Motor neuron (in vitro differentiated cells): ENCODE results near the gene MANSC1. TPM values are rescaled to one million over a fixed set of nuclear protein-coding genes. Genes with fewer than 3 reads are reported as not detected.

Experiments
- ATAC-seq, 8 experiments: fragments of 200-7000 bp; cut with Tn5 transposase; replicated peaks in 6 of 8; 2 replicates each; pipeline ENCODE4 v1.8.0; 2021; ENCODE audit warnings: mild to moderate bottlenecking in 8 of 8, moderate library complexity in 8 of 8
- H3K27ac ChIP-seq, 2 donors: fragments of 250-450 bp; sonication (Bioruptor Pico); 2 replicates each; pipeline ENCODE4 v1.9.0; 2021; ENCODE audit warnings: antibody characterized with exemption in 2 of 2, mild to moderate bottlenecking in 2 of 2, moderate library complexity in 1 of 2
- H3K4me1 ChIP-seq, 2 donors: fragments of 250-450 bp; sonication (Bioruptor Pico); replicated peaks in 1 of 2; 2 replicates each; pipeline ENCODE4 v1.6.1; 2021; ENCODE audit warnings: antibody characterized with exemption in 2 of 2, mild to moderate bottlenecking in 2 of 2, moderate library complexity in 1 of 2
- H3K4me3 ChIP-seq, 5 donors: fragments of 250-450 bp; sonication (Bioruptor Pico); 2 replicates each; pipeline ENCODE4 v1.9.0; 2021; ENCODE audit warnings: antibody characterized with exemption in 5 of 5, mild to moderate bottlenecking in 5 of 5, moderate library complexity in 4 of 5
- WGBS, 10 experiments: fragments of 450-650 bp; shearing (Covaris generic); methylation state at CpG; one replicate each; pipeline ENCODE4 v1.0.0; 2022; 5-methylcytosine and 5-hydroxymethylcytosine counted together
- in situ Hi-C, 9 experiments: fragments of 400-800 bp; cut with MboI; loops; one replicate each; pipeline ENCODE4 v1.15.0; 2021; ENCODE audit warnings: low sequenced_read_pairs in 9 of 9, low pct_unique_long_range_greater_than_20kb in 2 of 9; ENCODE audit not compliant: unreplicated experiment in 9 of 9
- total RNA-seq, 8 experiments: library from RNA; unstranded; fragments of 300-600 nt; gene quantifications; 2 replicates each; pipeline versions ENCODE4 v1.2.3 to v1.2.4, GENCODE V29; 2022

The MANSC1 gene
- total RNA-seq, 8 experiments from 2014 or later: 3.1 to 24.0 (median 6.3) TPM

- H3K4me1 ChIP-seq: peaks cover 7 to 11% of the 10 kb centered on the region in 2 donors
- in situ Hi-C loops: loop anchor here in 3 of 9 experiments (25.0 kb wide), 4 partner anchors 181 to 331 kb away; partner anchors contain the start of genes CDKN1B (in 1 of the 3), DUSP16 (in 1 of the 3) and GPR19 (in 1 of the 3)
- no peak for ATAC-seq
- no peak overlapping the region for H3K27ac ChIP-seq
- 81 to 100% (median 94%) methylated on average over 1 to 6 of the region's 6 CpGs for WGBS, 10 experiments
- H3K4me3 ChIP-seq: no peak overlapping the region
These were observed 31.0 kb upstream of the MANSC1 start for GRCh38 chr12:12380949-12381593.

- Histone ChIP-seq H3K27ac (no peak overlapping the region), H3K4me1 (peaks cover 3 to 7% of the 10 kb centered on the region in 2 donors), H3K4me3 (no peak overlapping the region)
- in situ Hi-C loops: loop anchor here in 6 of 9 experiments (10.0 to 25.0 kb wide), 5 partner anchors 182 to 332 kb away; partner anchors contain the start of genes CDKN1B (in 1 of the 6), DUSP16 (in 1 of the 6) and GPR19 (in 1 of the 6)
- peak in 2 of 8 experiments; percentile 64 to 66 for ATAC-seq
- WGBS, 10 experiments: 25 to 96% (median 88%) methylated on average over 1 to 4 of the region's 4 CpGs; no CpG with 5 or more reads in 1 of the 10 experiments
These were observed 30.0 kb upstream of the MANSC1 start for GRCh38 chr12:12379831-12380730.

GRCh38 chr12:12378616-12379015 lies 28.6 kb upstream of the MANSC1 start:
- Histone ChIP-seq H3K4me3 (no peak overlapping the region), H3K27ac (no peak overlapping the region), H3K4me1 (peaks cover 0 to 2% of the 10 kb centered on the region in 2 donors)
- in situ Hi-C loops: loop anchor here in 6 of 9 experiments (10.0 to 25.0 kb wide), 5 partner anchors 184 to 334 kb away; partner anchors contain the start of genes CDKN1B (in 1 of the 6), DUSP16 (in 1 of the 6) and GPR19 (in 1 of the 6)
- 64 to 100% (median 87%) methylated on average over 1 to 2 of the region's 2 CpGs; no CpG with 5 or more reads in 2 of the 10 experiments for WGBS, 10 experiments
- ATAC-seq: peak in 2 of 8 experiments; percentile 24 to 36

- in situ Hi-C loops: loop anchor here in 6 of 9 experiments (10.0 to 25.0 kb wide), 5 partner anchors 185 to 335 kb away; partner anchors contain the start of genes CDKN1B (in 1 of the 6), DUSP16 (in 1 of the 6) and GPR19 (in 1 of the 6)
- 51 to 100% (median 71%) methylated on average over 1 to 7 of the region's 12 CpGs; no CpG with 5 or more reads in 2 of the 10 experiments for WGBS, 10 experiments
- Histone ChIP-seq H3K4me3 (no peak overlapping the region), H3K27ac (no peak overlapping the region), H3K4me1 (peaks cover 0 to 2% of the 10 kb centered on the region in 2 donors)
- ATAC-seq: peak; percentile 42 to 89 (median 68)
These were observed 26.8 kb upstream of the MANSC1 start for GRCh38 chr12:12376646-12377448.

- peak in 1 of 8 experiments; percentile 27 for ATAC-seq
- no peak overlapping the region for H3K4me3 ChIP-seq
- in situ Hi-C loops: loop anchor here in 6 of 9 experiments (10.0 to 25.0 kb wide), 3 partner anchors 314 to 339 kb away; partner anchors contain the start of genes CDKN1B (in 2 of the 6) and GPR19 (in 1 of the 6)
- H3K4me1 ChIP-seq: peaks cover 0 to 2% of the 10 kb centered on the region in 2 donors
- 73 to 100% (median 90%) methylated on average over 1 to 4 of the region's 4 CpGs; no CpG with 5 or more reads in 1 of the 10 experiments for WGBS, 10 experiments
- H3K27ac ChIP-seq: no peak overlapping the region
These were observed 23.1 kb upstream of the MANSC1 start for GRCh38 chr12:12372946-12373722.

GRCh38 chr12:12367482-12367998 lies 17.5 kb upstream of the MANSC1 start:
- Histone ChIP-seq H3K4me1 (peaks cover 11 to 28% of the 10 kb centered on the region in 2 donors), H3K4me3 (no peak overlapping the region), H3K27ac (peak overlapping the region in 1 of 2 donors; percentile 53)
- ATAC-seq: no peak
- WGBS, 10 experiments: 61 to 100% (median 93%) methylated on average over 2 to 4 of the region's 4 CpGs; no CpG with 5 or more reads in 1 of the 10 experiments
- in situ Hi-C loops: loop anchor here in 3 of 9 experiments (25.0 kb wide), 2 partner anchors 320 to 345 kb away; partner anchors contain the start of genes CDKN1B (in 2 of the 3) and GPR19 (in 1 of the 3)

GRCh38 chr12:12366701-12367481 lies 16.8 kb upstream of the MANSC1 start:
- peak overlapping the region in 1 of 2 donors; percentile 53 for H3K27ac ChIP-seq
- peak in 3 of 8 experiments; percentile 50 to 68 (median 54) for ATAC-seq
- H3K4me1 ChIP-seq: peaks cover 11 to 28% of the 10 kb centered on the region in 2 donors
- H3K4me3 ChIP-seq: no peak overlapping the region
- in situ Hi-C loops: loop anchor here in 3 of 9 experiments (25.0 kb wide), 2 partner anchors 320 to 345 kb away; partner anchors contain the start of genes CDKN1B (in 2 of the 3) and GPR19 (in 1 of the 3)
- WGBS, 10 experiments: 0 to 100% (median 92%) methylated on average over 1 to 4 of the region's 4 CpGs

- Histone ChIP-seq H3K4me1 (peaks cover 11 to 28% of the 10 kb centered on the region in 2 donors), H3K27ac (peak overlapping the region; percentile 47 to 87), H3K4me3 (no peak overlapping the region)
- ATAC-seq: peak; percentile 42 to 93 (median 84)
- 0 to 67% (median 41%) methylated on average over 1 to 4 of the region's 4 CpGs; no CpG with 5 or more reads in 1 of the 10 experiments for WGBS, 10 experiments
- in situ Hi-C loops: loop anchor here in 3 of 9 experiments (25.0 kb wide), 2 partner anchors 321 to 346 kb away; partner anchors contain the start of genes CDKN1B (in 2 of the 3) and GPR19 (in 1 of the 3)
These were observed 15.9 kb upstream of the MANSC1 start for GRCh38 chr12:12365931-12366431.

GRCh38 chr12:12365446-12365802 lies 15.4 kb upstream of the MANSC1 start:
- WGBS, 10 experiments: 83 to 100% (median 92%) methylated on average over 1 to 5 of the region's 5 CpGs; no CpG with 5 or more reads in 2 of the 10 experiments
- peak overlapping the region in 1 of 2 donors; percentile 87 for H3K27ac ChIP-seq
- H3K4me1 ChIP-seq: peaks cover 11 to 28% of the 10 kb centered on the region in 2 donors
- no peak overlapping the region for H3K4me3 ChIP-seq
- in situ Hi-C loops: loop anchor here in 3 of 9 experiments (25.0 kb wide), 2 partner anchors 322 to 347 kb away; partner anchors contain the start of genes CDKN1B (in 2 of the 3) and GPR19 (in 1 of the 3)
- ATAC-seq: peak in 3 of 8 experiments; percentile 14 to 29 (median 16)
